NB4 (cell line): Measurements from ENCODE around the gene ANKRD12.

Source experiments
- CTCF ChIP-seq: IDR thresholded peaks from one replicate; pipeline ENCODE4 v1.5.1; 2012; ENCODE audit warnings: low read depth, low read length
- POLR2A ChIP-seq: IDR thresholded peaks from 2 replicates; pipeline ENCODE4 v1.6.1; 2011; ENCODE audit warnings: mild to moderate bottlenecking; ENCODE audit not compliant: insufficient read length; ENCODE audit errors: extremely low read depth

- TF ChIP-seq CTCF = no peak
- TF ChIP-seq POLR2A = no peak
Observed at GRCh38 chr18:9243029-9243428, 106.4 kb downstream of the ANKRD12 start.
